Measurements from ENCODE around the gene ITGB6.

Gene ITGB6

GRCh38 chr2:160062292-160063005 lies 137.6 kb downstream of the ITGB6 start, which contains the start of gene PLA2R1:
Gene PLA2R1 (minus strand): TSS chr2:160062615. CDS start chr2:160062403, 212 bp downstream.
- DNase-seq (ENCODE audit: insufficient read length, low spot score): no peak
- TF ChIP-seq CTCF (IDR thresholded peaks at IDR 0.05; ENCODE audit: insufficient read depth, missing control alignments): no peak
- no peak for FAIRE-seq

GRCh38 chr2:160061944-160062291 lies 138.2 kb downstream of the ITGB6 start:
- no peak for TF ChIP-seq CTCF (IDR thresholded peaks at IDR 0.05; ENCODE audit: insufficient read depth, missing control alignments)
- DNase-seq (ENCODE audit: insufficient read length, low spot score) (no peak), FAIRE-seq (no peak)

- FAIRE-seq (no peak), DNase-seq (ENCODE audit: insufficient read length, low spot score) (no peak)
- no peak for TF ChIP-seq CTCF (IDR thresholded peaks at IDR 0.05; ENCODE audit: insufficient read depth, missing control alignments)
These were observed 138.5 kb downstream of the ITGB6 start for GRCh38 chr2:160061533-160061932.

- FAIRE-seq (no peak), DNase-seq (ENCODE audit: insufficient read length, low spot score) (no peak)
- TF ChIP-seq CTCF (IDR thresholded peaks at IDR 0.05; ENCODE audit: insufficient read depth, missing control alignments): no peak
These were observed 139.8 kb downstream of the ITGB6 start for GRCh38 chr2:160060297-160060696.

- FAIRE-seq (no peak), DNase-seq (ENCODE audit: insufficient read length, low spot score) (no peak)
- no peak for TF ChIP-seq CTCF (IDR thresholded peaks at IDR 0.05; ENCODE audit: insufficient read depth, missing control alignments)
These were observed 142.7 kb downstream of the ITGB6 start for GRCh38 chr2:160057356-160057755.

- no peak for DNase-seq (ENCODE audit: insufficient read length, low spot score)
- TF ChIP-seq CTCF (IDR thresholded peaks at IDR 0.05; ENCODE audit: insufficient read depth, missing control alignments): no peak
- no peak for FAIRE-seq
These were observed 144.4 kb downstream of the ITGB6 start for GRCh38 chr2:160055726-160056108.

GRCh38 chr2:160054984-160055725 lies 144.9 kb downstream of the ITGB6 start:
- no peak for FAIRE-seq
- DNase-seq (ENCODE audit: insufficient read length, low spot score): no peak
- TF ChIP-seq CTCF (IDR thresholded peaks at IDR 0.05; ENCODE audit: insufficient read depth, missing control alignments): no peak
